Right lobe of liver (tissue), 4 donors: ENCODE data around the gene TMEM187.

Experiments
- CTCF ChIP-seq, 4 donors: fragments of 200-600 bp in 3 of 4; fragments of 450-650 bp in 1 of 4; IDR thresholded peaks; one replicate each; pipeline versions ENCODE4 v1.5.1 to v1.8.0; 2016 to 2022; ENCODE audit warnings: antibody characterized with exemption in 4 of 4, mild to moderate bottlenecking in 2 of 4
- POLR2A ChIP-seq: fragments of 450-650 bp; IDR thresholded peaks from one replicate; pipeline ENCODE4 v1.6.1; 2017; ENCODE audit warnings: antibody characterized with exemption, mild to moderate bottlenecking
- donor health status: DM: no; HTN: no; CAD: no.
- donor health status: DM: no; HTN: no; CAD: no.
- donor health status: DM: no; HTN: yes; CAD: no.

DNA sequence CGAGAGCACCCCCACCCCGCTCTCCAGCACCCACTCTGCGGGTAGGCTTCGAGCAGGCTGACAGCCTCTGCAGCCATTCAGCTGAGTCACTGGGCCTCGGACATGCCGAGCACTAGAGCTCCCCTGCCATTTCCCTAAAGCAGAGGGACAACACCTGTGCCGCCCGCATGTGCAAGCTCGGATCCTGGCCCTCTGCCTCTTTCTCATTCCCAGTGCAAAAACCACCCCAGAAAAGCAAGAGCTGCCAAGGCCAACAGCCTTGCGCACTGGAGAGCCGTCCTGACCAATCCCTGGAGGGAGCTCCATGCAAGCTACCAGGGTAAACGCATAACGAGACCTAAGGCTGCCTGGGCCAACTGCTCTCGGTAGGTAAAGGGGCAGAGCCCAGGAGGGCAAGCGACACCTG is 6.3 kb upstream of the TMEM187 start:
- no peak for TF ChIP-seq CTCF (IDR thresholded peaks at IDR 0.05)
- no peak for TF ChIP-seq POLR2A
